HG02884 (cell line): Measurements from ENCODE around the gene DUSP12.
"Not testable (repeated sequence)": the region's sequence is repeated elsewhere in the genome, so short reads cannot be mapped to it uniquely, and the experiment has no call there.

Experiments
- ATAC-seq: cut with Tn5 transposase; IDR thresholded peaks from one replicate; pipeline ENCODE4 v1.9.1; 2021; ENCODE audit warnings: mild to moderate bottlenecking, moderate library complexity; ENCODE audit not compliant: unreplicated experiment

Gene DUSP12

GRCh38 chr1:161768986-161769672, 19.5 kb downstream of the DUSP12 start:
- no peak for ATAC-seq

GRCh38 chr1:161769673-161770045, 20.1 kb downstream of the DUSP12 start:
- not testable (repeated sequence) for ATAC-seq

DNA sequence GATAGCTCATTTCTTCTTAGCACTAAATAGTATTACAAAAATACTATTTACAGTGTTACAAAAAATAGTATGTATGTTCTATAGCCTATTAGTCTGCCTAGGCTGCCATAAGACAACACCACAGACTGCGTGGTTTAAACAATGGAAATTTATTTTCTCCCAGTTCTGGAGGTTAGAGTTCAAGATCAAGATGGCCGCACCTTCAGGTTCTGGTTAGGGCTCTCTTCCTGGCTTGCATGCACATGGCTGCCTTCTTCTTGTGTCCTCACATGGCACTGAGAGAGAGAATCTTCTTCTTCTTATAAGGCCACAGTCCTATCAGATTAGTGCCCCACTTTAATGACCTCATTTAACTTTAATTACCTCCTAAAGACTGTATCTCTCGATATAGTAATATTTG, 20.7 kb downstream of the DUSP12 start:
- ATAC-seq = no peak

GRCh38 chr1:161771161-161771560, 21.6 kb downstream of the DUSP12 start:
- ATAC-seq = no peak

DNA sequence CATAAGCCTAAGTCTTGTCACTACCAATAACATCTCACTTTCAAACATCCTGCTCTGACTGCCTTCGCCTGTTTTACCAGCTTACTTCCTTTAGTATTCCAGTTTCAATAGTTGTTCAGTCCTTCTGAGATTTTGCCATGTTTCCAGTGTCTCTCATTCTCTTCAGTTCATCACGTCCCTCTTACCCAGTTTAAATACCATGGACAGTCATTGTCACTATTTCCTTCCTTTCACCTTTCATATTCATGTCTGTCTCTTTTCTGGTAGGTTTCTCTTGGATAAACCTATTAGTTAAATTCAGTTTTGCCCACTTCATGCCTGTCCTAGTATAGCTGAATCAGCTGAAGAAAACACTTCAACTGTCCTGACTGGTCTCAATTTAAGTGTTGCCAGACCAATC, 22.4 kb downstream of the DUSP12 start:
- no peak for ATAC-seq

DNA sequence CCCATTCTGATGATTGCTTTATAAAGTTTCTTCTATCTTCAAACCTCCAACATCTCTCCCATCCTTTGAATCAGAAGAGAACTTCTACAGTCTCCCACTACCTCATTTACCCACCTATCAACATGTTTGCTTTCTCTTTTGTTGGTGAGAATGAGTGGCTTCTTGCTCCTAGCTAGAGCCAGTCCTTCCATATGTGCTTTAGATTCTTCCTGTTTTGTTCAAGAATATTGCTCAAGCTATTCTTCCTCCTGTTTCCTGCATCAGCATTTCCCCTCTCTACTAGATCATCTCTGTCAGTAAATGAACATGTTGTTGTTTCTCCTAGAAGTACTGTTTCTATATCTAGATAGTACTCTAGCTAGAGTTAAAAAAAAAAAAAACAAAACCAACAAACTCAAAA, 22.8 kb downstream of the DUSP12 start:
- no peak for ATAC-seq

- no peak for ATAC-seq
These were observed 24.2 kb downstream of the DUSP12 start for GRCh38 chr1:161773791-161774190.

DNA sequence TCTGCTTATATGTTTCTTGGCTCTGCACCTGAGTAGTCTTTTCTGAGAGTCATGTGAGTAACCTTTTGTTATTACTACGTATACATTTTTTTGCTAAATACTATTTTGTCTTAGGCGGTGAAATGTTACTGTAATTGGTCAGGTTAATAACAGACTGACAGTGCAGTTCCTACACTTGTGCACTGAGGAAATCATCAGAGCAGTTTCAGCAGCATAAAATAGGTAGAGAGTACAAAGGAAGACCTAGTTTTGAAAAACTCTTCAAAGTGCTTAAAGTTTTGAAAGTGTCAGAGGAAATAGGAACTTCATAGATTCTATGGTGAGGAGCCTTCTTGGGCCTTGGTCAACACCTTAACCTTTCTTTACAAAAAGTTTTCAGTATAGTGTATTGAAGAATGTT, 27.7 kb downstream of the DUSP12 start:
- ATAC-seq = no peak

GRCh38 chr1:161778522-161778921, 28.9 kb downstream of the DUSP12 start:
- ATAC-seq = no peak

GRCh38 chr1:161779393-161779792, 29.8 kb downstream of the DUSP12 start:
- ATAC-seq = no peak

DNA sequence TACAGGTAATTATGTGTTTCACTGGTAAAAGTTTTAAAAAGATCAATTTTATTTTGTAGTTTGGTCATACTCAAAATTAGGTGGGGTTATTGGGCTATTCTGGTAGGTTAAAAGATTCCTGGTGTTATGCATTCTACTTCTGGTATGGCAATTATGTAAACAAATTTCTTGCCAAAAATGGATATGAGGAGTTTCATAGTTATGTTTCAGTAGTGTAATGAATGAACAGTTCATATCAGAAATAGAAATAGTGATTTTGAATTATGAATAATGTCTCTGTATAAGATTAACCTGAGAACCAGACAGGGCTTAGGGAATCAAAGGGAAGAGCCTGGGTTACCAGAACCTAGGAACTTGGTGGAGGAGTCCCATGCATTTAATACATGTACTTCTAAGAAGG, 32.4 kb downstream of the DUSP12 start:
- no peak for ATAC-seq

GRCh38 chr1:161782886-161783285, 33.3 kb downstream of the DUSP12 start:
- ATAC-seq = no peak

- ATAC-seq = no peak
These were observed 35.4 kb downstream of the DUSP12 start for GRCh38 chr1:161784968-161785367.

DNA sequence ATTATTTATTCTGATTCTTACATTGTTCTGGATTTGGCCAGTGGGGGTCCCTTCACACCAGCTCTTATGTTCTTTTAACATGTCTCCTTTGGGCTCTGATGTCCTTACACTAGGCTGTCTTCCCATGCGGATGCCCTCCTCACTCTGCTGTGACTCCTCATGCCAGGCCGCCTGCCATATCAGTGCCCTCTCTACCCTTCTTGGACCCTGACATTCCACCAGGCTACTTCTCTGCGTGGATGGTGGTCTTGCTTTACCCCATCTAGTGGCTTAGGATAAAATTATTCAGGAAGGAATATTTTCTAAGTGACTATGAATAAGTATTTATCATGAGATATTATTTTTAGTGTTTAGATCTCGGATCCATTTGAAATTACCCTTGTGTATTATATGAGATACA, 37.8 kb downstream of the DUSP12 start:
- ATAC-seq = no peak

- no peak for ATAC-seq
These were observed 41.2 kb downstream of the DUSP12 start for GRCh38 chr1:161790587-161791317.

DNA sequence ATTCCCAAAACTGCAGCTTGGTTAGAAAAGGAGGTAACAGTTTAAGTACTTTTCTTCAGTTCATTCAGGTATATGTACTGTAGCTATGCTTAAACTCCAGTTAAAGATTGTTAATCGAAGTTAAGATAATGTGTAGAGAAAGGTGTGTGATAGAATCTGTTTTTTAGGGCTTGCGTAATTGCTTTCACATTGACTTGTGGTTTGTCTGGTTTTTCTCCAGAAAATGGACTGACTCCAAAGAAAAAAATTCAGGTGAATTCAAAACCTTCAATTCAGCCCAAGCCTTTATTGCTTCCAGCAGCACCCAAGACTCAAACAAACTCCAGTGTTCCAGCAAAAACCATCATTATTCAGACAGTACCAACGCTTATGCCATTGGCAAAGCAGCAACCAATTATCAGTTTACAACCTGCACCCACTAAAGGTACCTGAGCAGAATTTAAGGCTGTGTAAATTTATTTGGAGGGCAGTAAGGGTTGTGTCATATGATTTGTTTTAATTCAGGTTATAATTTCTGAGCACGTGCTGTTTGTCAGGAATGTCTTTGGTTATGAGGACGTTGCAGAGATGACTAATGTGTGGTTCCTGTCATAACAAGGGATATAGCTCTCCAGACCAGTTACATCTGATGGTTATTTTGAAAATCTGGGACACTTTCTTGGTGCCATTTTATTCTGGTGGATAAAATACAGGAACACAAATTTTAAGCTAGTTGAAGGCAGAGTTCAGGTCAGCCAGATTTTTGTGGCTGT, 42.5 kb downstream of the DUSP12 start:
- ATAC-seq = no peak

DNA sequence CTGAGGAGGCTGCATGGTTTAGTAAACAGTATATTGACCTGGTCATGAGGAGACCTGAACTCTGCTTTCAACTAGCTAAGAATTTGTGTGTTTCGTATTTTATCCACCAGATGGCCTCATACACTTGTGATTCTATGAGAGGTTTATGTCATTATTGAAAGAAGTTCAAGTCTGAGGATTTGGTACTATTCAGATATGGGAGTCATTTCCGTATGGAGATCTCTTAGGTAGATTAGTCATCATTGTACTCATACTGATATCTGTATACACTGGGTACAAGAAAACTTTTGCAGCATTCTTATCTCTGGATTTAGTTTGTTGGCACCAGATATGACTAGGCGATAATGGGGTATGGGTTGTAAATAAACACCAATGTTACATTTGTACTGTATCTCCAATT, 43.2 kb downstream of the DUSP12 start:
- ATAC-seq = no peak

DNA sequence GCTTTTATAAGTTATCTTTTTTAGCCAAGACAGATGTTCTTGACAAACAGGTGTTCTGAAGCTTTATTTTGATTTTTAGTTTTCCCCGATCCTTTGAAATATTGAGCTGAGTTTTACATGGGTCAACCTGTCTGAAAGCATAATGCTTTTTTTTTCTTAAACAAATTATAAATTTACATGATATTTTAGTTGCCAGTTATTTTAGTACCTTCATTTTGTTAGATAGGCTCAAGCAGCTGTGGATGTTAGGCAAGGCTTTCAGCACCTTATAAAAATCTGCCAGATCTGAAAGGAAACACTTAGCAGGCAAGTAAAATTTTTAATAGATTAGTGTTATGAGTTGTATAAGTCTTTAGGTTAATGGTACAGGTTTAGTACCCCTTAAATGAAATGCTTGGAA, 50.2 kb downstream of the DUSP12 start:
- no peak for ATAC-seq

DNA sequence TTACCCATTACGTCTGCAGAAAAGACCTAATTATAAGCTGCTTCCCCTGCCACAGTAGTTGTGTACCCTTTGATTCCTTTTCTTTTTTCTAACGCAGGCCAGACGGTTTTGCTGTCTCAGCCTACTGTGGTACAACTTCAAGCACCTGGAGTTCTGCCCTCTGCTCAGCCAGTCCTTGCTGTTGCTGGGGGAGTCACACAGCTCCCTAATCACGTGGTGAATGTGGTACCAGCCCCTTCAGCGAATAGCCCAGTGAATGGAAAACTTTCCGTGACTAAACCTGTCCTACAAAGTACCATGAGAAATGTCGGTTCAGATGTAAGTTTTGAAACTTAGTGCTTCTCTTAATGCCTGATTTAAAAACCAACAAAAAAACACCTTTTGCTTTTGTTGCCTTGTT, 52.4 kb downstream of the DUSP12 start:
- no peak for ATAC-seq

DNA sequence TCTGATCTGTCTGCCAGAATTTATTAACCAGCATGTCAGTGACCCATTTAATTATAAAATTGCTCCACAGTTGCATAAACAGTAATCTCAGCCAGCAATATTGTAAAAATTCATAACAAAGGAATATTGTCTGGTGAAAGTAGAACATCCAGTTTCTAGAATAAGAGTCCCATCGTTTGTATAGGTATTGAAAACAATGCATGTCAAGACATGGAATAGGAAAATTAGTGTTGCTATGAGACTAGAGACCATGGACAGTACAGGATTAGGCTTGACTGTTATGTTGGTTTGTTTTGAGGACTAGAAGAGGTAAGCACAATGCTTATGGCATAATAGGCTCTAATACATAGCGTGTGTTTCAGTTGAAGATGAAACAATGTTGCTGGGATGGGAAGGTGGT, 53.6 kb downstream of the DUSP12 start:
- no peak for ATAC-seq

- ATAC-seq = no peak
These were observed 56.0 kb downstream of the DUSP12 start for GRCh38 chr1:161805399-161806197.
